PC-3 (cell line): ENCODE results near the gene WFDC1. TPM values are rescaled to one million over a fixed set of nuclear protein-coding genes. Genes with fewer than 3 reads are reported as not detected.

Experiments used
- ATAC-seq: fragments of 200-7000 bp; cut with Tn5 transposase; 2 replicates; pipeline ENCODE4 v1.9.1; 2020; ENCODE audit warnings: mild to moderate bottlenecking, moderate library complexity
- Bru-seq: library from RNA; stranded (reverse); fragments of 400-500 nt; gene quantifications from one replicate; lab custom pipeline; 2021; lab: Mats Ljungman, UMichigan
- BruChase-seq, 2 experiments: library from RNA; stranded (reverse); fragments of 400-500 nt; gene quantifications; one replicate each; lab custom pipeline; 2021; lab: Mats Ljungman, UMichigan
- BruUV-seq: library from RNA; stranded (reverse); fragments of 400-500 nt; replicated peaks from 2 replicates; lab custom pipeline; 2021; lab: Mats Ljungman, UMichigan
- CTCF ChIA-PET: fragments of 300-600 bp; sonication (Branson Sonifier 250); formaldehyde crosslinking; loops from one replicate; lab custom pipeline; 2022; ENCODE audit warnings: antibody characterized with exemption; lab: Charles Lee
- POLR2A ChIA-PET: fragments of 300-600 bp; sonication (Branson Sonifier 250); formaldehyde crosslinking; loops from one replicate; lab custom pipeline; 2022; ENCODE audit warnings: antibody characterized with exemption; ENCODE audit not compliant: unreplicated experiment; lab: Charles Lee
- DNase-seq: peaks from one replicate; pipeline ENCODE4 v3.0.0-alpha.2; 2015
- H2AFZ ChIP-seq: fragments of 300-600 bp; sonication (generic); 2 replicates; pipeline ENCODE4 v1.6.0; 2016; ENCODE audit warnings: antibody characterized with exemption, low read length
- H3F3A ChIP-seq: fragments of 300-600 bp; sonication (generic); one replicate; pipeline ENCODE4 v1.6.0; 2017; ENCODE audit warnings: antibody characterized with exemption, low read length, control low read depth, mild to moderate bottlenecking; ENCODE audit not compliant: unreplicated experiment
- H3K27ac ChIP-seq: fragments of 300-600 bp; sonication (generic); 2 replicates; pipeline ENCODE4 v1.5.1; 2016; ENCODE audit warnings: mild to moderate bottlenecking, low read length
- H3K27me3 ChIP-seq: fragments of 300-600 bp; sonication (generic); 2 replicates; pipeline ENCODE4 v1.6.1; 2016; ENCODE audit warnings: low read length, mixed read lengths
- H3K36me3 ChIP-seq: fragments of 300-600 bp; sonication (generic); 2 replicates; pipeline ENCODE4 v1.6.1; 2016; ENCODE audit warnings: low read depth, mixed run types, low read length, mixed read lengths
- H3K4me1 ChIP-seq: fragments of 300-600 bp; sonication (generic); 2 replicates; pipeline ENCODE4 v1.5.1; 2016; ENCODE audit warnings: low read length; ENCODE audit not compliant: insufficient read depth
- H3K4me2 ChIP-seq: fragments of 300-600 bp; sonication (generic); 2 replicates; pipeline ENCODE4 v1.6.0; 2016; ENCODE audit warnings: low read length
- H3K4me3 ChIP-seq: fragments of 300-600 bp; sonication (generic); 2 replicates; pipeline ENCODE4 v1.5.1; 2016; ENCODE audit warnings: mild to moderate bottlenecking, low read length, mixed read lengths
- H3K79me2 ChIP-seq: fragments of 300-600 bp; sonication (generic); 2 replicates; pipeline ENCODE4 v1.6.1; 2017; ENCODE audit warnings: low read length, mixed read lengths
- H3K9ac ChIP-seq: fragments of 300-600 bp; sonication (generic); 2 replicates; pipeline ENCODE4 v1.6.0; 2016; ENCODE audit warnings: mild to moderate bottlenecking, low read length
- H3K9me2 ChIP-seq: fragments of 300-600 bp; sonication (generic); replicated peaks from 2 replicates; pipeline ENCODE4 v1.6.1; 2016; ENCODE audit warnings: mixed run types, low read length, mixed read lengths
- H3K9me3 ChIP-seq: fragments of 300-600 bp; sonication (generic); 2 replicates; pipeline ENCODE4 v1.6.1; 2016; ENCODE audit warnings: low read length, mixed read lengths
- H4K20me1 ChIP-seq: fragments of 300-600 bp; sonication (generic); 2 replicates; pipeline ENCODE4 v1.6.1; 2016; ENCODE audit warnings: low read length, mixed read lengths
- EZH2 ChIP-seq: fragments of 300-600 bp; sonication (generic); IDR thresholded peaks from one replicate; pipeline ENCODE4 v1.6.1; 2017; ENCODE audit warnings: antibody characterized with exemption, mild to moderate bottlenecking, low read length; ENCODE audit not compliant: unreplicated experiment
- EZH2phosphoT487 ChIP-seq: fragments of 300-600 bp; sonication (generic); IDR thresholded peaks from 2 replicates; pipeline ENCODE4 v1.6.1; 2018; ENCODE audit warnings: mild to moderate bottlenecking, antibody characterized with exemption, low read length, borderline replicate concordance
- intact Hi-C: fragments of 100-400 bp; cut with micrococcal nuclease; formaldehyde crosslinking; loops from 2 replicates; pipeline ENCODE4 v1.9.0; 2023
- long read RNA-seq: library from polyadenylated mRNA; unstranded; transcript quantifications from one replicate; pipeline ENCODE4 v2.0.0, GENCODE V29; 2021; ENCODE audit not compliant: unreplicated experiment
- total RNA-seq: library from RNA; depleted of rRNA; stranded (reverse); fragments of >200 nt; gene quantifications from 2 replicates; pipeline ENCODE4 v1.2.3, GENCODE V29; 2014; rRNA removed
- TF ChIP-seq, protein P1 (sequence below): fragments of 300-600 bp; sonication (generic); conservative IDR thresholded peaks from 2 replicates; pipeline ENCODE4 v1.5.1; 2017; ENCODE audit warnings: antibody characterized with exemption, low read depth, mild to moderate bottlenecking, low read length

Gene WFDC1, protein sequence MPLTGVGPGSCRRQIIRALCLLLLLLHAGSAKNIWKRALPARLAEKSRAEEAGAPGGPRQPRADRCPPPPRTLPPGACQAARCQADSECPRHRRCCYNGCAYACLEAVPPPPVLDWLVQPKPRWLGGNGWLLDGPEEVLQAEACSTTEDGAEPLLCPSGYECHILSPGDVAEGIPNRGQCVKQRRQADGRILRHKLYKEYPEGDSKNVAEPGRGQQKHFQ
- total RNA-seq: 0.15 TPM in 1 of 2 replicates, not detected in the other
- percentile 2 among the genes with signal in this experiment for Bru-seq, nascent RNA
- percentile 6 among the genes with signal in this experiment for BruChase-seq, experiment 1, labeled RNA remaining after a 6-hour chase
- BruChase-seq, experiment 2, labeled RNA remaining after a 2-hour chase: percentile 2 among the genes with signal in this experiment
- long read RNA-seq, partial matches to known transcripts: 0 of 1 reads
- long read RNA-seq, other reads (novel, unspliced or antisense): 0 of 1 reads

DNA sequence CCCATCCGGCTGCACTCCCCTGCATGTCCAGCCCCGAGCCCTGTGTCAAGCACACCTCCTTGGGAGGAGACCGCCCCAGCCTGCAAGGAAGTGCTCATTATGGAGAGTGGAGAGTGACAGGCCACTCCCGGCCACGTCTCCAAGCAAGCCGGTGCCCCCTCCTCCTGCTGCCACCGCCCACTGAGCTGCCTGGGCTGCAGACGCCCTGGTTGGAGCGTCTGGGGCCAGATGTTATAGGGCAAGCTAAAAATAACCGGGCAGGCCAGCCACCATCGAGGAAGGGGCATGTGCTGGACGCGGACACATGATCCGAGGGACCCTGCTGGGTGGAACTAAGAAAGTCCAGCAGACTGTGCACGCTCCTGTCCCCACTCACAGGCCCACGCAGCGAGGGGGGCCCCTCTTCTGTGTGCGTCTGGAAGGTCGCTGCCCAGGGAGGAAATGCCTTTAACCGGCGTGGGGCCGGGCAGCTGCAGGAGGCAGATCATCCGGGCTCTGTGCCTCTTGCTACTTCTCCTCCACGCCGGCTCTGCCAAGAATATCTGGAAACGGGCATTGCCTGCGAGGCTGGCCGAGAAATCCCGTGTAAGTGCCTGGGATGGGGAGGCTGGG lies at the start of gene WFDC1:
TSS of gene WFDC1 (plus strand) at position 348 of the 612 bp plus-strand sequence. CDS start at position 442, 94 bp downstream.
- no peak within 1 kb of the TSS for H3K27ac ChIP-seq
- no peaks in the 10 kb centered on the region for H3K79me2 ChIP-seq
- H3K4me1 ChIP-seq: no peaks in the 10 kb centered on the region; the same call in 1 of the 2 replicates
- no peaks in the 10 kb centered on the region for H4K20me1 ChIP-seq
- intact Hi-C loops: no loop called here
- ATAC-seq (peak; percentile 24; the same call in 1 of the 2 replicates), DNase-seq (no peak)
- ChIA-PET POLR2A (no interaction called here), CTCF (no interaction called here)
- H3F3A ChIP-seq: no peaks in the 10 kb centered on the region
- peak within 1 kb of the TSS; percentile 32; the same call in 1 of the 2 replicates for H3K4me3 ChIP-seq
- H3K36me3 ChIP-seq: no peaks in the 10 kb centered on the region
- H3K9ac ChIP-seq: no peak within 1 kb of the TSS
- no peaks in the 10 kb centered on the region for H3K9me2 ChIP-seq
- TF ChIP-seq EZH2 (no peak), EZH2phosphoT487 (no peak)
- TF ChIP-seq, protein P1, sequence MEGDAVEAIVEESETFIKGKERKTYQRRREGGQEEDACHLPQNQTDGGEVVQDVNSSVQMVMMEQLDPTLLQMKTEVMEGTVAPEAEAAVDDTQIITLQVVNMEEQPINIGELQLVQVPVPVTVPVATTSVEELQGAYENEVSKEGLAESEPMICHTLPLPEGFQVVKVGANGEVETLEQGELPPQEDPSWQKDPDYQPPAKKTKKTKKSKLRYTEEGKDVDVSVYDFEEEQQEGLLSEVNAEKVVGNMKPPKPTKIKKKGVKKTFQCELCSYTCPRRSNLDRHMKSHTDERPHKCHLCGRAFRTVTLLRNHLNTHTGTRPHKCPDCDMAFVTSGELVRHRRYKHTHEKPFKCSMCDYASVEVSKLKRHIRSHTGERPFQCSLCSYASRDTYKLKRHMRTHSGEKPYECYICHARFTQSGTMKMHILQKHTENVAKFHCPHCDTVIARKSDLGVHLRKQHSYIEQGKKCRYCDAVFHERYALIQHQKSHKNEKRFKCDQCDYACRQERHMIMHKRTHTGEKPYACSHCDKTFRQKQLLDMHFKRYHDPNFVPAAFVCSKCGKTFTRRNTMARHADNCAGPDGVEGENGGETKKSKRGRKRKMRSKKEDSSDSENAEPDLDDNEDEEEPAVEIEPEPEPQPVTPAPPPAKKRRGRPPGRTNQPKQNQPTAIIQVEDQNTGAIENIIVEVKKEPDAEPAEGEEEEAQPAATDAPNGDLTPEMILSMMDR: no peak
- H2AFZ ChIP-seq: peak within 1 kb of the TSS; percentile 68
- H3K4me2 ChIP-seq: peak within 1 kb of the TSS; percentile 63
- H3K27me3 ChIP-seq: peaks cover 8% of the 10 kb centered on the region; the same call in 1 of the 2 replicates
- no TSS peak for BruUV-seq
- no peaks in the 10 kb centered on the region for H3K9me3 ChIP-seq

DNA sequence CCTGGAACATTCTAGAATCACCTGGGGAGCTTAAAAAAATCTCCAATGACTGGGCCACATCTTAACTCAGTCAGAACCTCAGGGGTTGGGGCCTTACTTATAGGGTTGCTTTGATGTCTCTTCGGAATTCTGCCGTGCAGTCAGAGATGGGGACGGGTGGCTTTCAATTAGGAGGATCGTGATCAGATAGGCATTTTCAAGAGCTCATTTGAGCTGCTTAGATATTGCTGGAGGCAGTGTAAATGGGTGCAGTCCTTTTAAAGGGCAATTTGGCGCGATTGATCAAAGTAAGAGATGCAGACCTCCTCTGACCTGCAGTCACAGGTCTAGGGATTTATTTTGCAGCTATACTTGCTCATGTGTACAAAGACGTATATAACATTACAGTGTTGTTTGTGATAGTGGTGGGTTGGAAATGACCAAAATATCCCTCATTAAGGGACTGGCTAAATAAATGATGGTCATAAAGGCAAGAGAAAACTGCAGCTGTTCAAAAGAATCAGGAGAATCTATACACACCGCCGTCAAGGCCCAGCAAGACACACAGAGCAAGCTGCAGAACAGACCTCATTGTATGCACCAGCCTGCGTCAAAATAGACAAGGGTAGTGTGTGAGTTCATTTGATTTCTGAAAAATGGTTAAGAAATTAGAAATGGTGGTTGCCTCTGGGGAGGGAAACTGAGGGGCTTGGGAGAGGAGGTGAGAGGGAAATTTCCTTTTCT lies 48.6 kb upstream of the WFDC1 start:
- peaks cover 12% of the 10 kb centered on the region for H3K4me1 ChIP-seq
- no peaks in the 10 kb centered on the region for H3K9me3 ChIP-seq
- POLR2A ChIA-PET: no interaction called here
- no peaks in the 10 kb centered on the region for H3F3A ChIP-seq
- no peak overlapping the region for H2AFZ ChIP-seq
- no peak for DNase-seq
- no peaks in the 10 kb centered on the region for H4K20me1 ChIP-seq
- H3K9me2 ChIP-seq: no peaks in the 10 kb centered on the region
- H3K9ac ChIP-seq: no peak overlapping the region
- H3K4me3 ChIP-seq: no peak overlapping the region
- no peaks in the 10 kb centered on the region for H3K79me2 ChIP-seq
- intact Hi-C loops: no loop called here
- CTCF ChIA-PET: no interaction called here
- no peak overlapping the region for H3K27ac ChIP-seq
- no peaks in the 10 kb centered on the region for H3K36me3 ChIP-seq
- H3K4me2 ChIP-seq: no peak overlapping the region
- no peaks in the 10 kb centered on the region for H3K27me3 ChIP-seq
- ATAC-seq: no peak
- TF ChIP-seq EZH2 (no peak), EZH2phosphoT487 (no peak)
- TF ChIP-seq, protein P1: no peak
- BruUV-seq: no TSS peak
